Thyroid gland (tissue), 4 donors: ENCODE data around the gene AGBL1.

Source experiments
- POLR2A ChIP-seq, 2 donors: fragments of 450-650 bp; IDR thresholded peaks; one replicate each; pipeline ENCODE4 v1.6.1; 2017; ENCODE audit warnings: antibody characterized with exemption in 2 of 2, mild to moderate bottlenecking in 2 of 2, moderate library complexity in 1 of 2
- TF ChIP-seq, protein P1 (sequence below), 6 experiments: fragments of 200-600 bp in 3 of 6; fragments of 450-650 bp in 3 of 6; sonication (generic) in 3 of 6; IDR thresholded peaks; one replicate each; pipeline ENCODE4 v1.5.1; 2016 to 2019; ENCODE audit warnings: antibody characterized with exemption in 6 of 6, mild to moderate bottlenecking in 2 of 6, inconsistent platforms in 1 of 6, moderate library complexity in 1 of 6

DNA sequence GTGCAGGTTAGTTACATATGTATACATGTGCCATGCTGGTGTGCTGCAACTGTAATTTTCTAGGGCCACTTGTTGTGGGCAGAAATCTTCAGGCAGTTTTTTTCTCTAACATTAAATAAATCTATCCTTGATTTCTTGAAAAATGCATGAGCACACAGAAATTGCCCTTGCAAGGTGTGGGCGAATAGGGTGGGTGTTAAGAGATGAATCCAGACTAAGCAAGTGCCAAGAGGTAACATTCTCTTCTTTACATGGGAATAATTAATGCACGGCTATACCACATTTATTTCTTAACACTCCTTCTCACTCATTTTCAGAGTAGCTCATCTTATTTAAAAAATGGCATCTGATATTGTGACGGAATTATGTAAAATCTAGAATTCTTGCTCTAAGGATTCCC lies 719.6 kb downstream of the AGBL1 start:
- TF ChIP-seq, protein P1, sequence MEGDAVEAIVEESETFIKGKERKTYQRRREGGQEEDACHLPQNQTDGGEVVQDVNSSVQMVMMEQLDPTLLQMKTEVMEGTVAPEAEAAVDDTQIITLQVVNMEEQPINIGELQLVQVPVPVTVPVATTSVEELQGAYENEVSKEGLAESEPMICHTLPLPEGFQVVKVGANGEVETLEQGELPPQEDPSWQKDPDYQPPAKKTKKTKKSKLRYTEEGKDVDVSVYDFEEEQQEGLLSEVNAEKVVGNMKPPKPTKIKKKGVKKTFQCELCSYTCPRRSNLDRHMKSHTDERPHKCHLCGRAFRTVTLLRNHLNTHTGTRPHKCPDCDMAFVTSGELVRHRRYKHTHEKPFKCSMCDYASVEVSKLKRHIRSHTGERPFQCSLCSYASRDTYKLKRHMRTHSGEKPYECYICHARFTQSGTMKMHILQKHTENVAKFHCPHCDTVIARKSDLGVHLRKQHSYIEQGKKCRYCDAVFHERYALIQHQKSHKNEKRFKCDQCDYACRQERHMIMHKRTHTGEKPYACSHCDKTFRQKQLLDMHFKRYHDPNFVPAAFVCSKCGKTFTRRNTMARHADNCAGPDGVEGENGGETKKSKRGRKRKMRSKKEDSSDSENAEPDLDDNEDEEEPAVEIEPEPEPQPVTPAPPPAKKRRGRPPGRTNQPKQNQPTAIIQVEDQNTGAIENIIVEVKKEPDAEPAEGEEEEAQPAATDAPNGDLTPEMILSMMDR (IDR thresholded peaks at IDR 0.05) = no peak
- no peak for TF ChIP-seq POLR2A (IDR thresholded peaks at IDR 0.05)
